DND-41 (cell line): ENCODE data around the gene MAG.

Source experiments
- ATAC-seq: fragments of 200-7000 bp; cut with Tn5 transposase; 3 replicates; pipeline ENCODE4 v1.9.1; 2021; ENCODE audit warnings: low read depth; ENCODE audit not compliant: insufficient read depth
- DNase-seq: peaks from one replicate; pipeline ENCODE4 v3.0.0-alpha.2; 2020
- H2AFZ ChIP-seq: 2 replicates; pipeline ENCODE4 v1.6.0; 2012; ENCODE audit warnings: low read depth, low read length
- H3K27ac ChIP-seq: 2 replicates; pipeline ENCODE4 v1.5.1; 2012; ENCODE audit warnings: low read length, inconsistent platforms
- H3K27me3 ChIP-seq: fragments of 200-600 bp; sonication (generic); 2 replicates; pipeline ENCODE4 v1.6.0; 2012; ENCODE audit warnings: low read length, mild to moderate bottlenecking, inconsistent platforms; ENCODE audit not compliant: insufficient read depth, poor library complexity
- H3K36me3 ChIP-seq: 2 replicates; pipeline ENCODE4 v1.5.1; 2012; ENCODE audit warnings: low read length, inconsistent platforms; ENCODE audit not compliant: insufficient read depth
- H3K4me1 ChIP-seq: 2 replicates; pipeline ENCODE4 v1.5.1; 2012; ENCODE audit warnings: mild to moderate bottlenecking, low read length; ENCODE audit not compliant: insufficient read depth
- H3K4me2 ChIP-seq: 2 replicates; pipeline ENCODE4 v1.6.0; 2012; ENCODE audit warnings: mild to moderate bottlenecking, moderate library complexity, low read length, inconsistent platforms; ENCODE audit not compliant: insufficient read depth
- H3K4me3 ChIP-seq, 2 experiments: fragments of 200-600 bp in 1 of 2; shearing (Covaris generic) in 1 of 2; 2 replicates each; pipeline ENCODE4 v1.5.1; 2012 to 2016; ENCODE audit warnings: inconsistent platforms in 2 of 2, low read length in 2 of 2, mild to moderate bottlenecking in 2 of 2, low read depth in 1 of 2, moderate library complexity in 1 of 2
- H3K79me2 ChIP-seq: 2 replicates; pipeline ENCODE4 v1.6.0; 2012; ENCODE audit warnings: low read length, inconsistent platforms; ENCODE audit not compliant: insufficient read depth
- H3K9ac ChIP-seq: 2 replicates; pipeline ENCODE4 v1.6.0; 2012; ENCODE audit warnings: low read depth, mild to moderate bottlenecking, inconsistent platforms, low read length, moderate library complexity
- H3K9me3 ChIP-seq: 2 replicates; pipeline ENCODE4 v1.5.1; 2012; ENCODE audit warnings: low read length, moderate library complexity, mild to moderate bottlenecking, inconsistent platforms; ENCODE audit not compliant: insufficient read depth, severe bottlenecking
- H4K20me1 ChIP-seq: 2 replicates; pipeline ENCODE4 v1.6.0; 2012; ENCODE audit warnings: low read length; ENCODE audit not compliant: insufficient read depth
- CTCF ChIP-seq: IDR thresholded peaks from 2 replicates; pipeline ENCODE4 v1.5.1; 2012; ENCODE audit warnings: borderline replicate concordance, low read length, moderate library complexity, mild to moderate bottlenecking; ENCODE audit not compliant: poor library complexity, severe bottlenecking; ENCODE audit errors: extremely low read depth
- EZH2 ChIP-seq: IDR thresholded peaks from 3 replicates; pipeline ENCODE4 v1.6.1; 2012; ENCODE audit warnings: borderline replicate concordance, low read depth, mild to moderate bottlenecking, moderate library complexity, low read length, inconsistent platforms; ENCODE audit not compliant: severe bottlenecking

The MAG gene

GRCh38 chr19:35269438-35270117 lies 22.4 kb upstream of the MAG start:
- Histone ChIP-seq H3K36me3 (peaks cover 57% of the 10 kb centered on the region), H3K27me3 (no peaks in the 10 kb centered on the region), H3K79me2 (peaks cover 42% of the 10 kb centered on the region), H4K20me1 (peaks cover 30% of the 10 kb centered on the region), H3K4me3 (peak overlapping the region; percentile 61 to 91; a peak in 3 of 4 replicates), H3K9ac (peak overlapping the region; percentile 92), H3K4me2 (peak overlapping the region; percentile 91), H3K27ac (peak overlapping the region; percentile 93), H3K9me3 (no peaks in the 10 kb centered on the region), H2AFZ (peak overlapping the region; percentile 83), H3K4me1 (peaks cover 32% of the 10 kb centered on the region)
- DNase-seq (peak; percentile 74), ATAC-seq (peak; percentile 62)
- TF ChIP-seq CTCF (peak; percentile 61), EZH2 (no peak)

GRCh38 chr19:35270381-35270811 lies 21.6 kb upstream of the MAG start:
- peaks cover 32% of the 10 kb centered on the region for H3K4me1 ChIP-seq

GRCh38 chr19:35271546-35271945 lies 20.4 kb upstream of the MAG start:
- Histone ChIP-seq H3K9ac (no peak overlapping the region; the same call in 1 of the 2 replicates), H4K20me1 (peaks cover 21% of the 10 kb centered on the region), H3K4me2 (no peak overlapping the region), H3K4me3 (no peak overlapping the region), H3K9me3 (no peaks in the 10 kb centered on the region), H2AFZ (no peak overlapping the region), H3K79me2 (peaks cover 42% of the 10 kb centered on the region), H3K4me1 (peaks cover 26% of the 10 kb centered on the region), H3K36me3 (peaks cover 69% of the 10 kb centered on the region), H3K27me3 (no peaks in the 10 kb centered on the region), H3K27ac (no peak overlapping the region)
- ATAC-seq (no peak), DNase-seq (no peak)
- TF ChIP-seq CTCF, result no peak
- no peak for TF ChIP-seq EZH2

More at GRCh38 chr19:35270381-35270811, 21.6 kb upstream of the MAG start:
- Histone ChIP-seq H4K20me1 (peaks cover 24% of the 10 kb centered on the region), H3K4me3 (peak overlapping the region in 1 of 2 experiments; percentile 91; a peak in 2 of 4 replicates), H3K36me3 (peaks cover 64% of the 10 kb centered on the region), H3K79me2 (peaks cover 42% of the 10 kb centered on the region), H3K4me2 (peak overlapping the region; percentile 91), H2AFZ (no peak overlapping the region), H3K27ac (no peak overlapping the region), H3K9ac (peak overlapping the region; percentile 92; the same call in 1 of the 2 replicates), H3K27me3 (no peaks in the 10 kb centered on the region), H3K9me3 (no peaks in the 10 kb centered on the region)
- ATAC-seq, result no peak
- no peak for DNase-seq
- TF ChIP-seq CTCF (no peak), EZH2 (no peak)
